HG03097 (cell line): ENCODE measurements around the gene SMAD7.

ENCODE experiments used
- ATAC-seq: cut with Tn5 transposase; IDR thresholded peaks from one replicate; pipeline ENCODE4 v1.9.1; 2021; ENCODE audit not compliant: unreplicated experiment, low FRiP score

The SMAD7 gene

DNA sequence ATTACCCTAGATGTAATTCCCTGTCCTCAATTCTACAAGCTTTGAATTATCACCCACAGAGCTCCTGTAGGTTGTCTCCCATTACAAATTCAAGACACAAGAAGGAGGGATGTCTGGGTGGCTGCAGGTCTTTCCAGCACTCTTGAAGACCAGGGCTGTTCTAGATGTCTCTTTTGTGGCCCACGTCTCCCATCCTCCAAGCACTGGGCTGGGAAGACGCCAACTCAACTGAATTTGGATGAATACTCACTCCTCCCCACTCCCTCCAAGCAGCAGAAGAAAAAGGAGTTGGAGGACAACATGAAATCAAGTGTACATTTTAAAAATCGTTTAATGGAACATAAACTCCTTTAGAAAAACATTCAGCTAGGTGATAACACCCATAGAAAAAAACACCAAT is 31.2 kb downstream of the SMAD7 start:
- no peak for ATAC-seq

DNA sequence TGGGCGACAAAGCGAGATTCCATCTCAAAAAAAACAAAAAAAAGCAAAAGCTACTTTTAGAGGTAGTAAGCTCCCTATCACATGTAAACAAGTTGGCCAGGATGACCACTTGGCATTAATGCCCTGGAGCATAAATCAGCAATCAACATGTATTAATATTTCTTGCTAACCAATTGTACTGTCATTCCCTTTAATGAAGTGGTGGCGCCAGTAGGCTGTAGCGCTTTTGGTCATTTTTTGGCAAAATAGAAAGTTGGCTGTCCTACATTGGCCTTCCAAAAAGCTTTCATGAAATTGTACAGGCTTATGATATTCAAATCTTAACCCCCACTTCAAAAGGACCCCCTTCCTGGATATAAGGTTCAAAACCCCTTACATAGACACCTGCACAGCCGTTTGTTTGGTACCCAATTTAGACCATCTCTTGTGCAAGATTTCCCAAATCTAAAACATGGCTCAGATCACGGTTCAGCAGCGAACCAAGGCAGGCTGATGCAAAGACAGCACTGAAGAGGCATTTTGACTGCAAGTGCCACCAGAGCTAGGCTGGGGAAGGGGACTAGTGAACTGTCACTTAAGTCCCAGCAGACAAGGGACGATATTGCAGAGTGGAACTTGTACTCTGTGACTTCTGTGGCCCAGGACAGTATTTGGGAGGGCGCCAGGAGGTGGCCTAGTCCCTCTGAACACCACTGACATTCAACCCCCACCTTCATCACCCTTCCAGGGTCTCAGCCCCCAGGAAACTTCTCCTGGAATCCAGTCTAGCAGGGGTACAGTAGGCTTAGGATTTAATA is 31.9 kb downstream of the SMAD7 start:
- ATAC-seq = no peak

DNA sequence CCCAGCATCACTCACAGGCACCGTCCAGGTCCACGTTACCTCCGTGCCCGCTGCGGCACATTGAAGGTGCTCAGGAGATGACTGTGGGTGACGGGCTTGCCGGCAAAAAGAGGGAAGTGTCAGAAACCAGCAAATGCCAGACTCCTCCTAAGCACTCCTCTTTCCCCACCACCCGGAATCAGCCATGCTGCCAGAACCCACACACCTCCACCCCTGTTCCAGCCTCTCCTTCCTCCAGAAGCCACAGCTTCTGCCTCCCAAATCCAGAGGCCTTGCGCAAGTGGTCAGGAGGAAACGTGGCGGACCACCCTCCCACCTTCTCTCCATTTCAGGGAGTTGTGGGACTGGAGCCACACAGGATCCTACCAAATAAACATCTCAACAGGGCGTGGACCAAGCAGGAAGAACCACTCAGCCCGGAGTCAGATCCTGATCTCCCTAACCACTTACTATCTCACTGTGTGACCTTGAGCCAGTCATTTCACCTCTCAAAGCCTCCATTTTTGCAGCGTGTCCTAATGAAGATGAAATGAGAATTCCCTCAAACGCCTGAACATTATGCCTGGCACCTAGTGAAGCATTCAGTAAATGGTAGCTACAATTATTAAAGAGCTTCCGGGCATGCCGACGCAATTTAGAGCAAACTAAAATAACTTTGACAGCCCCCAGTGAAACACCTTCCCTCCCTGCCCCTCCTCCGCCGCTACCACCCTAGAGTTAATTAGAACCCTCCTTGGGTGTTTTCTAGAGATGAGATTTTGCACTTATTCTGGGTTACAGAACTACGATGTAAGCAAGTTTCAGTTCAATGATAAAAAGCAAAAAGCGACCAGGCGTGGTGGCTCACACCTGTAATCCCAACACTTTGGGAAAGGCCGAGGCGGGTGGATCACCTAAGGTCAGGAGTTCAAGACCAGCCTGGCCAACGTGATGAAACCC is 32.9 kb downstream of the SMAD7 start:
- no peak for ATAC-seq

DNA sequence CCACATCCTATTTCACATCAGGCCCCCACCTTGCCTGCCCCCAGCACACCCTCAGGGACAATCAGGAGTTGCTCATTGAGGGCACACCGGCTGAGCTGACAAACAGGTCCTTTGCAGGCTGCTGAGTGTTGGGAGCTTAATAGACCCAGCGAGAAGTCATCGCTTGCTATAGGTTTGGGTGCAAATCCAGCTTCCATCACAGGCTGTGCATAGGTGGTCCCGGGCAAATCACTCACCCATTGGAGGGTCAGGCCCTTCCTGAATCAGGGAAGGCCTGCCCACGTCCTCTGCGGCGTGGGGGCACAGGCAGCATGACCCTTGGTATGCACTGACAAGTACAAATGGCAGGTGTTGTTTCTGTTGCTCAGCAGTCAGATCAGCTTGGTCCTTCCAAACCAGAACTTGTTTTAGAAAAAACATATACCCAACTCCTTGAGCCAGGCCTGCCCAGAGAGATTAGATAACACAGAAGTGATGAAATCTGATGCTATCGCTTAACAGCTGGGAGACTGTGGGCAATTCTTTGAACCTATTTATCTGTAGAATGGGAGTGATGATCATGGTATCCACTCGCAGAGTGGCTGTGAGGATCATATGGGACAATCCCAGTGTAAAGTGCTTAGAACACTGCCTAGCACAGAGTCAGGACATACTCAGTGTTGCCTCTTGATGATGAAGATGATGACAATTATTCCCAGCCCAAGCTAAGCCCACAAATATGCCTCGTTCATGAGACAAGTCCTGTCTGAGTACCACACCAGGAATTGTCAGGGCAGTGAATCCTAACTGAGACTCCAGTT is 34.9 kb downstream of the SMAD7 start:
- no peak for ATAC-seq

DNA sequence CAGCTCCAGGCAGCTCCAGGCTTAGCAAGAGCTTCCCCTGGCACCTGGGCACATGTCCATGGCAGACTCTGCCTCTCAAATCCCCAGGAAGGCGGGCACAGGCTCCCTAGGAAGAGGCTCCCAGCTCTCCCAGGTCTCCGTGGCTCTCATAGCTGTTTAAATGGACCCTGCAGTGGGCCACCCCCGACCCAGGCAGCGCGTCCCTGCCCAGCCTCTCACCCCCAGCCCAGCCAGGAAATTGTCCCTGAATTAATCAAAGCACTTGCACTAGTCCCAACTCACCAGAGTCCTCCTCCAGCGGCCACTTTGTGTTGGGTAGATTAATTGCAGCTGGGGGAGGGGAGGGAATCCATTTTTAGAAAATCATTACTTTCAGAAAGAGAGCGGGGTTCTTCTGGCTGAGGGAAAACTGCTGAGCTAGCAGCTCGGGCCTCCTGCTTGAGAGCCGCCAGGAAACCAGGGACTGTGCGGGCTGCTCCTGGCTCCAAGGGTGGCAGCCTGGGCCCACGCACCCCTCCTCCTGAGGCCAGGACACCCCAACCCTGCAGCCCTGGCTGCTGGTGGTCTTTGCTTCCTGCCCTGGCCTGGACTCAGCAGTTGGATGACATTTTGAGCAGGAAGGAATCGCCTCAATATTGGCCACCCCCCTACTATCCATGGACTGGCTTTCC is 36.0 kb downstream of the SMAD7 start:
- no peak for ATAC-seq

DNA sequence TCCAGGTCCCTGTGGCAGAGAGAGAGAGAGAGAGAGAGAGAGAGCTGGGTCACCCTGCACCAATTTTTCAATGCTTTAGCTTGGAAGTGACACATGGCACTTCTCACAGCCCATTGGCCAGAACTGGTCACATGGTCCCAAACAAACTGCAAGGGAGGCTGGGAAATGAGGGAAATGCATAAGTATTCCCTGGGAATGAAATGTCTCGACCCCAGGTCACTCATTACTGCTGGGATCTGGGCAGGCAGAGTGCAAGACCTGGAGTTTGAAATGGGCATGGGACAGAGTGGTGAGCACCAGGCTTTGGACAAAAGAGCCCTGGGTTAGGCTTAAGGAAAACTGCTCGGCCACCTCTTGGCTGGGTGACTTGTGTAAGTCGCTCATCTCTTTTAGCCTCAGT is 37.0 kb downstream of the SMAD7 start:
- ATAC-seq = no peak

DNA sequence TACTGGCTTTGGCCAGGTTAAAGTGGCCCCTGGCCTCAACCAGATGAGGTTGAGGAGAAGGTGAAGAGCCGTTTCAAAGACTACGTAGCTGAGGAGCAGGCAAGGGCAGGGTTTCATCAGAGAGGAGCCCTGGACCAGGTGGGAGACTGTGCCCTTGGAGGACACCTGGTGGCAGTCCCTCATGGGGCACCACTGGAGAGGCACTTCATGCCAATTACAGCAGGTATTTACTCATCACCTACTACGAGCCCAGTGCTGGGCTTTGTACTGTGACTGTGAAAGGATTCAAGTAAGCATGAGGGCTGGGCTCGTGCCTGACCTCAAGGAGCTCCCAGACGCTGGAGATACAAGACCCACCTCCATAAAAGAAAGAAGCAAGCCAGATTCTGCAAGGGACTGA is 37.6 kb downstream of the SMAD7 start:
- ATAC-seq = no peak

DNA sequence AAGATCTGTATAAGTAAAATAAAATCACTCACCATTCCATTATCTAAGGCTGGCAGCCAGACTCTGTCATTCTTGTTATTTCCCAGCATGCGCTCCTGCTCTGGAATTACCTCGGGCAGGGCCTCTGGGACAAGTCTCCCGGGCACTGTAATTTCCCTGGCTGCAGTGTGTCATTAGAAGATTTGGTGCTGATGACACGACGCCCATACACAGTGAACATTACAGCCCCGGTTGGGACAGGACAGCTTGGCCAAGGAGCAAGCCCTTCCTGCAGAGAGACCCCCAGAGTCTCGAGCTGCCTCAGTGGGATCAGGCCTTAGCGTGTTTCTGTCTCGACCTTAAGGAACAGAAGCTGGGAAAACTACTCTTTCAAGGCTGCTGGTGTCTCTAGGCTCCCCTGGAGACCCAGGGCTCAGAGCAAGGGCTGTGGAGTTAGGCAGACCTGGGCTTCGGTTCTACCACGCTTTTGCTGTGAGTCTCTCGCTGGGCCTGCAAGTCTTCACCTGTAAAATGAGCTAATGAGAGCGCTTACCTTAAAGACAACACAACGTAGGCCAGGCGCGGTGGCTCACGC is 39.7 kb downstream of the SMAD7 start:
- no peak for ATAC-seq

DNA sequence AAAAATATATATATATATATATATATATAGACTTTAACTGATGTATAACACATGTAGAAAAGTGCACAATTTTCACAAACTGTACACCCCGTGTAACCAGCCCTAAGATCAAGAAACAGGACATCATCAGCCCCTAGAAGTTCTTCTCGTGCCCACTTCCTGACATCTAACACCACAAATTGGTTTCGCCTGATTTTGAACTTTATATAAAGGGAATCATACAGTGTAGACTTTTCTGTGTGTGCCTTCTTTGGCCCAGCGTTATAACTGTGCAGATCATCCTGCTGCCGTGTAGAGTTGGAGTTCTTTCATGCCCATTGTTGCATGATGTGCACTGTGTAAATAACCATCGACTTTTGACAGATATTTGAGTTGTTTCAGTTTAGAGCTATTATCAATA is 41.0 kb downstream of the SMAD7 start:
- ATAC-seq = no peak

DNA sequence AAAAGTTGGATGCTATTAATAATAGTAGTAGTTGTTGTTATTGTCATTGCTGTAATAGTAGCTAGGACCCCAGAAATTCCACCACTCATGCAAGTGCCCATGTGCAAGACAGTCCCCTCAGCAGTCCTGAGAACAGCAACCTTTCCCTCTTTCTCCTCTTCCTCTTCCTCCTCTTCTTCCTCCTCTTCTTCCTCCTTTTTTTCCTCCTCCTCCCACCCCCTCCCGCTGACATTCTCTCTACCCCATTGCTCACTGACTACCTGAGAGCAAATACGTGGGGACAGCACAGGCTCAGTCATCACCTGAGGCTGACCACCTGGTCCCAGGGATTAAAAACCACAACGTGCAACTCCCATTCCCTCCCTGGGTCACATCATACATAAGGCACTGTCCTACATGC is 41.8 kb downstream of the SMAD7 start:
- no peak for ATAC-seq

DNA sequence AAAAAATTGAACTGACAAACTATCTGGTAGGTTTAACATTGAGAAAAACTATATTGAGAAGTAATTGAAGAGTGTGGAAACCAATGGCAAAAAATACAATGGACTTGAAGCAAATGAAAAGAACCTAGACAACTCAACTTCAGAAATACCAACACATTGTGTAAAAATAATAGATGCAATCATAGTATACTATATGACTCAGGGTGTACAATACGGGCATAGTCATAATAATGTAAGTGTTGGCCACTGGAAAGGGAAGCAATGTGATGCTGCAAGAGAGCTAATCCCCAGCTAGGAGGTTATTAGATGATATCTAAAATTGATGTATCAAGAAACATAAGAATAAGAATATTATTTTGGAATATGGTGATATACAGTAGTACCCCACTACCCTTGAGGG is 45.3 kb downstream of the SMAD7 start:
- ATAC-seq = no peak

DNA sequence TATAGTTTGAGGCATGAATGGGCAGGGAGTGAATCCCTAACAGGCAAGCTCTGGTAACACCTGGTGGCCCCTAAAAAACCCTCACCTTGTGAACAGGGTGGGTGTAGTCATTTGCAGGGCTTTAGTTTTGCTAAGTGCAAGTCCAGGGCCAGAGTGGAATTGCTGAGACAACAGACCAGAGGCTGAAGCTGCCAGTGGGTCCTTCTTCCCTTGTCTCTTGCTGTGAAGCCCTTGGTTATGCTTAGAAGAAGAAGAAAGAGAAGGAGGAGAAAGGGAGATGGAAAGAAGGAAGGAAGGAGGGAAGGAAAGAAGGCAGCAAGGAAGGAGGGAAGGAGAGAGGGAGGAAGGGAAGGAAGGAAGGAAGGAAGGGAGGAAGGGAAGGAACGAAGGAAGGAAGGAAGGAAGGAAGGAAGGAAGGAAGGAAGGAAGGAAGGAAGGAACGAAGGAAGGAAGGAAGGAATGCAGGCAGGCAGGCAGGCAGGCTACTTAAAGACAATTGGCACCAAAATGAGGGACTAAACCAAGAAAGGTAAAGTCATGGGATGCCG is 45.8 kb downstream of the SMAD7 start:
- no peak for ATAC-seq

DNA sequence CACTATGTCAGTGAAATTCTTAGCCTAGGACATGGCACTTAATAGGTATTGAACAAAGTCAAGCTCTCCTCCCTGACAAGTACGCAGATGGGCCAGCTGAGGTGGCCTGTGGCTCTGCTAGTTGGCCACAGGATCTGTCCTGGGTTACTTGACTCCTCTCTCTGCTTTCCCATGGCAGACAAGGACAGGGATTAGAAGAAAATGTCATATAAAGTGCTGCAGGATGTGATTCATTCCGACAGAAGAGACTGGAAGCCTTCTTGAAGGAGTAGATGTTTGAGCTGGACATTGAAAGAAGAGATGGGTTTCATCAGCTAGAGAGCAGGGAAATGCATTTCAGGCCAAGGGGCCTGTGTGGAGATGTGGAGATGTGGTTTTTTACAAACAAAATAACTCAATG is 46.7 kb downstream of the SMAD7 start:
- ATAC-seq = no peak

DNA sequence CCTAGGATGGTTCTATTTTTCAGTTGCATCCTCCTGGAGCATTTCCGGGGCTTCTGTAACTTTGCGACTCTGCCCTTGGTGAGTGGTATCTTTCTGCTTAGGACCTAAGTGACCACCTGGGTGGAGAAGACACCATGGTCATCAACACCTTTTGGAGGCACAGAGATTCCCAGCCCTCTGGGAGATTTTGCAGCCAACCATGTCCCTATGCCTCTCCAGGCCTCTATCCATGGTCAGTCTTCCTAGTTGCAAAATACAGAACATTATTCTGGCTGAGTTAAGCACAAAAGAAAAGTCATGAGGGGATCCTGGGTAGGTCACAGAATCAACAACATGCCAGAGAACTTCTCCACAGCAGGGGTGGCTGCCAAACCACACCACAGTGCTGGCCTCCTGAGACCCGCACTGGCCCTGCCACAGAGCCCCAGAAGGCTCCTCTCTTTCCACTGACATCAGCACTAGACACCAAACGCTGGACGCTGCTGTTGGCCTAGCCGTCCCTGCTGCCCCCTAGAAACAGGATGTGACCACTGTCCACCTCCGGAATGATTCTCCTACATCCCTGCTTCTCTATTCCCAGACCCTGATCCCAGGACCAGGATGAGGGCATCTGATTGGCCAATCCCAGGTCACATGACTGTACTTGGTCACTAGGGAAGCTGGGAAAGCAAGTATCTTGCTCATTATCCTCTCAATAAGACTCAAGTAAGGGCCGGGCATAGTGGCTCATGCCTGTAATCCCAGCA is 47.7 kb downstream of the SMAD7 start:
- ATAC-seq = no peak

DNA sequence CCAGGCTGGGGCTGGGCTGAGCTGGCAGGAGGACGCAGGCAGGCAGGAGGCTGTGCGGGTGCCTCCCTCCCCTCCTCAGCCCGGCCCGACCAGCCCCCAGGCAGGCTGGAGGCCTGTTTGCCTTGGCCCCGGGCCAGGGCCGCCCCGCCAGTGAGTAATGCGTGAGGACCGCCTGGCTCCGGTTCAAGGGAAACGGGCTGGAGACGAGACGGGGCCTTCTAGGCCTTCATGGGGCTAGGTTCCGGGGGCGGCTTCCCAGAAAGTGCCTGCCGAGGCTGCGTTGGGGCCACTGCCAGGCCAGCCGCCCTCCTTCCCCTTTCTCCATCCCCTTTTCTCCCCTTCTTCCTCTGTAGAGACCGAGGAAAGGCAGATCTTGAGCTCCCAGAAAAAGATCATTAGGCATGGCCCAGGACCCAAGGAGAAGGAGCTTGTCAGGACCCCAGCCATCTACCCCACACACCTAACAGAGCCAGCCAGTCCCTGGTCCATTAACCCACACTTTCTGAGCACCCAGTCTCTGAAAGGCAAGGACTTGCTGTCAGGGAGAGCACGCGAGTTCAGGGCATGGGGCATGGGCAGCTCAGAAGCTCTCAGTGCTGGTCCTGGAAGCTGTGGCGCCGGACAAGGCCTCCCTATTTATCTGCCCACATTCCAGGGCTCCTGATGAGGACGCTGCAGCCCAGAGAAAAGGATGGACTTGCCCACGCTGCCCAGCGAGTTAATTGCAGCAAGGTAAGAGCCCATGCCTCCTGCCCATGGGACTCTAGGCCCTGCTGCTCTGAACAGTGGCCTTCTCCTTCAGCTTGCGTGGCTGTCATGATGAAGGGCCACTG is 48.5 kb downstream of the SMAD7 start:
- ATAC-seq = no peak

DNA sequence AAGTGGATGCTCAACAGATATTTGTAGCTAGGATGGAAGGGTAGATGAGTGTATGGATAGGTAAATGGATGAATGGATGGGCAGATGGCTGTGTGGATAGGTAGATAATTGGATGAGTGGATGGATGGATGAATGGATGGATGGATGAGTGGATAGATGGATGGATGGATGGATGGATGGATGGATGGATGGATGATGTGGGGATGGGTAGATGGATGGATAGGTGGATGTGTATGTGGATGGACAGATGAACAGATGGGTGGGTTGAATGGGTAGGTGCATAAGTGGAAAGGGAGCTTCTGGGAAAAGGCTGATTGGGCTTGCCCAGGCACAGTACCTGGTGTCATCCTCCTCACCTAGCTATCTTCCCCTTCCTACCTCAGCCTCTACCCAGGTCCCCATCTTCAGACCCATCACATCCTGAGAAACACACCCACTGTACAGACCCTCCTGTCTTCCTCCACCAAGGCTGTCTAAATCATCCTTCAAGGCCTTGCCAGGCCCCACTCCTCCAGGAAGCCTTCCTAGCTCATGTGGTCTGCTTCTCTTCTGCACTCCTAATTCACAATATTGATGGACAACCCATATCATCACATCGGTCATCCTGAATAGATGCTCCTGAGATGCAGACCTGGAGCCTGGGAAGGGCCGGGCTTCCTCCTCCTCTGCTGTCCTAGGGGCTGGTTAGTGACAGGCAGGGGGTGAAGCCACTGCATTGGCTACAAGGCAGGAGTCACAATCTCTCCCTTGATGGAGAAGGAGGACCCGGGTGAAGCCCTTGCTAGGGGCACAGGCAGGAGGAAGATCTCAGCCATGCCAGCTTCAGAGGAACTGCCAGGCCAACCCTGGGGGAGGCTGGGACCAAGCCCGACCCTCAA is 49.4 kb downstream of the SMAD7 start:
- ATAC-seq = no peak

DNA sequence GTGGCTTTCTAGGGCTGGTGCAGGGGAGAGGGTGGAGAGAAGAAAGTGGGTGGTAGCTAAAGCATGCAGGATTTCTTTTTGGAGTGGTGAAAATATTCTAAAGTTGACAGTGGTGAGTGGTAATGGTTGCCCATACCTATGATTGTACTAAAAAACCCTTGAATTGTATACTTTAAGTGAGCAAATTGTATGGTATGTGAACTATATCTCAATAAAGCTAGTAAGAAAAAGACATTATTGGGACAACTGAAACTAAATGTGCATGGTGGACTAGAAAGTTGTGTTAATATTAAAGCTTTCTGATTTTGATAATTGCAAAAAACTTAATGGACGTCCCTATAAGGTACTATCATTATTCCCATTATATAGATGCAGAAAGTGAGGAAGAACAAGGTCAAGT is 50.3 kb downstream of the SMAD7 start:
- no peak for ATAC-seq
